ENCODE measurements around the gene PRR5.

Gene PRR5

DNA sequence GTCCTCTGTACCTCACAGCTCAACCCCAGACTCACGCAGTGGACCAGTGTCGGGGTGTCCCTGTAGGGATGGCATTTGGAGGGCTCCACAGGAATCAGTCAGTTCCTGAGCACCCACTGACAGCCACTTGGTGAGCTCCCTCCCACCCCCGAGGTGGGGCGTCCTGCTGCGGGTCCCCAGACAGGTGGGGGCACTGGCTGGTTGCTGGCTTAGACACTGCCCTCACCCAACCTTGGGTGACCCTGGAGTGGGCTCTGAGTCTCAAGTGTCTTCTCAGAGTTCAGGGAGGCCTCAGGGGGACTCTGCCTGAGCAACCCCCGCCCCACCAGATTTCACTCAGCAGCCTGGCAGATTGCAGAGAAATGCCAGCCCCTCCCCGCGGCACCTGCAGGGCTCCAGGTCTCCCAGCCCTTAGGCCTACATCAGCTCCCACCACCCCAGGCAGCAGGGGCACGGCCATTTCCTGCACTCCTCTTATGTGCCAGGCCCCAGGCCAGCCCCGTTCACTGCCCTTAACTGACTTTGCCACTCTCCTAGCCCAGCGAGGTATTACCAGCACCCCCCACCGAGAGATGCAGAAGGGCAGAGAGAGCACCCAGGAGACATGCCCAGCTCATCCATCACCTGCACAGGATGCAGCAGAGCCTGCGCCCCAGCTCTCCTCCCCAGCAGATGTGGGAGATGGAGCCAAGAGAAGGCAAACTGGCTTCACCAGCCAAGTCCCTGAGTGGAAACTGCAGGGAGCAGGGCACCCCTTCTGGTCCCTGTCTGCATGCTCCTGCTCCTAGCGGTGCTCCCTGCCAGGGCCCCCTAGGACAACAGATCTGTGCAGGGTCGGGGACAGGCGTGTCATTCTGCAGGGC is 2.4 kb downstream of the PRR5 start:
- Histone ChIP-seq H3K9ac (no peak overlapping the region), H2AFZ (ENCODE audit: low read depth) (no peak overlapping the region), H3K79me2 (ENCODE audit: insufficient read depth, low read depth) (no peaks in the 10 kb centered on the region), H3K4me1 (ENCODE audit: low read depth, poor library complexity, severe bottlenecking) (no peaks in the 10 kb centered on the region), H3K27me3 (ENCODE audit: insufficient read depth, low read depth) (peaks cover 4% of the 10 kb centered on the region; the same call in 1 of the 2 replicates), H3K36me3 (ENCODE audit: insufficient read depth) (no peaks in the 10 kb centered on the region), H3K4me2 (no peak overlapping the region), H4K20me1 (ENCODE audit: insufficient read depth) (no peaks in the 10 kb centered on the region), H3K27ac (no peak overlapping the region), H3K4me3 (IDR thresholded peaks at IDR 0.05; ENCODE audit: insufficient read depth, low read depth, low read length) (no peak overlapping the region)
- TF ChIP-seq, protein P1, sequence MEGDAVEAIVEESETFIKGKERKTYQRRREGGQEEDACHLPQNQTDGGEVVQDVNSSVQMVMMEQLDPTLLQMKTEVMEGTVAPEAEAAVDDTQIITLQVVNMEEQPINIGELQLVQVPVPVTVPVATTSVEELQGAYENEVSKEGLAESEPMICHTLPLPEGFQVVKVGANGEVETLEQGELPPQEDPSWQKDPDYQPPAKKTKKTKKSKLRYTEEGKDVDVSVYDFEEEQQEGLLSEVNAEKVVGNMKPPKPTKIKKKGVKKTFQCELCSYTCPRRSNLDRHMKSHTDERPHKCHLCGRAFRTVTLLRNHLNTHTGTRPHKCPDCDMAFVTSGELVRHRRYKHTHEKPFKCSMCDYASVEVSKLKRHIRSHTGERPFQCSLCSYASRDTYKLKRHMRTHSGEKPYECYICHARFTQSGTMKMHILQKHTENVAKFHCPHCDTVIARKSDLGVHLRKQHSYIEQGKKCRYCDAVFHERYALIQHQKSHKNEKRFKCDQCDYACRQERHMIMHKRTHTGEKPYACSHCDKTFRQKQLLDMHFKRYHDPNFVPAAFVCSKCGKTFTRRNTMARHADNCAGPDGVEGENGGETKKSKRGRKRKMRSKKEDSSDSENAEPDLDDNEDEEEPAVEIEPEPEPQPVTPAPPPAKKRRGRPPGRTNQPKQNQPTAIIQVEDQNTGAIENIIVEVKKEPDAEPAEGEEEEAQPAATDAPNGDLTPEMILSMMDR (conservative IDR thresholded peaks at IDR 0.05; ENCODE audit: low read depth, low read length) = no peak

DNA sequence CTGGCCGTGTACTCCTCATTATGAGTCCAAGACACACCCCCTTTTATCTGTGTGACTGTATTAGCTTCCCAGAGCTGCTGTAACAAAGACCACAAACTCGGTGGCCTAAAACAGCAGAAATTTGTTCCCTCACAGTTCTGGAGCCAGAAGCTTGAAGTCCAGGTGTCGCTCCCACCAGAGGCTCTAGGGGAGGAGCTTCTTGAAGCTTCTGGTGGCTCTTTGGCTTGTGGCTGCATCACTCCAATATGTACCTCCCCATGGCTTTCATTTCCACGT is 3.0 kb downstream of the PRR5 start:
- H3K27me3 ChIP-seq (ENCODE audit: insufficient read depth, low read depth) = peaks cover 4% of the 10 kb centered on the region; the same call in 1 of the 2 replicates
- H3K79me2 ChIP-seq (ENCODE audit: insufficient read depth, low read depth) = no peaks in the 10 kb centered on the region
- H3K4me1 ChIP-seq (ENCODE audit: low read depth, poor library complexity, severe bottlenecking) = no peaks in the 10 kb centered on the region
- TF ChIP-seq, protein P1 (conservative IDR thresholded peaks at IDR 0.05; ENCODE audit: low read depth, low read length) = no peak
- H3K36me3 ChIP-seq (ENCODE audit: insufficient read depth) = no peaks in the 10 kb centered on the region
- H4K20me1 ChIP-seq (ENCODE audit: insufficient read depth) = no peaks in the 10 kb centered on the region
- no peak overlapping the region for H2AFZ ChIP-seq (ENCODE audit: low read depth)
- H3K4me3 ChIP-seq (IDR thresholded peaks at IDR 0.05; ENCODE audit: insufficient read depth, low read depth, low read length) = no peak overlapping the region
- H3K27ac ChIP-seq = no peak overlapping the region
- no peak overlapping the region for H3K4me2 ChIP-seq
- no peak overlapping the region for H3K9ac ChIP-seq

DNA sequence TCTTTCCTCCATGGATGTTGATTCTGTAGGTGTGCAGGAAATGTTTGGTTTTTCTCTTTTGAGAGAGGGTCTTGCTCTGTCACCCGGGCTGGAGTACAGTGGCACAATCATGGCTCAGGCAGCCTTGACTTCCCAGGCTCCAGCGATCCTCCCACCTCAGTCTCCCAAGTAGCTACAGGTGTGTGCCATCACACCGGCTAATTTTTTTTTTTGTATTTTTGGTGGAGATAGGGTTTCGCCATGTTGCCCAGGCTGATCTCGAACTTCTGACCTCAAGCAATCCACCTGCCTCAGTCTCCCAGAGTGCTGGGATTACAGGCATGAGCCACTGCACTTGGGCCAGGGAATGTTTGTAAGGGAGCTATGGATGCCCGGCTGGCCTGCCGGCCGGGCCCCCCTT is 4.5 kb downstream of the PRR5 start:
- Histone ChIP-seq H3K79me2 (ENCODE audit: insufficient read depth, low read depth) (no peaks in the 10 kb centered on the region), H4K20me1 (ENCODE audit: insufficient read depth) (no peaks in the 10 kb centered on the region), H3K4me2 (no peak overlapping the region), H3K36me3 (ENCODE audit: insufficient read depth) (no peaks in the 10 kb centered on the region), H3K27ac (no peak overlapping the region), H2AFZ (ENCODE audit: low read depth) (no peak overlapping the region), H3K9ac (no peak overlapping the region), H3K4me3 (IDR thresholded peaks at IDR 0.05; ENCODE audit: insufficient read depth, low read depth, low read length) (no peak overlapping the region), H3K4me1 (ENCODE audit: low read depth, poor library complexity, severe bottlenecking) (no peaks in the 10 kb centered on the region), H3K27me3 (ENCODE audit: insufficient read depth, low read depth) (peaks cover 2% of the 10 kb centered on the region; the same call in 1 of the 2 replicates)
- TF ChIP-seq, protein P1 (conservative IDR thresholded peaks at IDR 0.05; ENCODE audit: low read depth, low read length) = no peak

DNA sequence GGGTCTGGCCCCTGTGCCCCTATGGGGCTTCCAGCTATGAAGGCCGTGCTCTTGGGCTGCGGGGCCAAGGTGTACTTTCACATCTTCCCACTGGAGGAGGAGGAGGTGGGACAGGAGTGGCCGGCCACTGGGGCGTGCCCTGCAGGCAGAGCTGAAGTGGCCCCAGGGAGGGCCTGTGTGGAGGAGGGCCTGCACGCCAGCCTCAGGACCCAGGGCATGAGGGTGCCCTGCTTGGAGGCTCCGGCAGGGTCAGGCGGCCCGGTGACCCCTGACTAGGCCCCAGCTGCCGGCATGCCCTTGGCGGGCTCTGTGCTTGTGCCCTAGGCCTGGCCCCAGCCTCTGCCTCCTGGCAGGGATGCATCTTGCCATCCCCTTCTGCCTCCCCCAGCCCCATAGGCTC is 5.2 kb downstream of the PRR5 start:
- Histone ChIP-seq H3K4me1 (ENCODE audit: low read depth, poor library complexity, severe bottlenecking) (no peaks in the 10 kb centered on the region), H3K4me3 (IDR thresholded peaks at IDR 0.05; ENCODE audit: insufficient read depth, low read depth, low read length) (no peak overlapping the region), H3K27ac (no peak overlapping the region), H3K79me2 (ENCODE audit: insufficient read depth, low read depth) (no peaks in the 10 kb centered on the region), H3K4me2 (no peak overlapping the region), H4K20me1 (ENCODE audit: insufficient read depth) (no peaks in the 10 kb centered on the region), H3K9ac (no peak overlapping the region), H2AFZ (ENCODE audit: low read depth) (no peak overlapping the region), H3K27me3 (ENCODE audit: insufficient read depth, low read depth) (no peaks in the 10 kb centered on the region; the same call in 1 of the 2 replicates), H3K36me3 (ENCODE audit: insufficient read depth) (no peaks in the 10 kb centered on the region)
- TF ChIP-seq, protein P1 (conservative IDR thresholded peaks at IDR 0.05; ENCODE audit: low read depth, low read length) = no peak
